ENCODE results near the gene STX2. TPM values are rescaled to one million over a fixed set of nuclear protein-coding genes. Genes with fewer than 3 reads are reported as not detected.
"Not testable (repeated sequence)": the region's sequence is repeated elsewhere in the genome, so short reads cannot be mapped to it uniquely, and the experiment has no call there.

STX2 gene
- polyA plus RNA-seq, 1 donor, result 41.8 TPM

- DNase-seq, result no peak
These were observed 74.4 kb downstream of the STX2 start for GRCh38 chr12:130764475-130765185.

GRCh38 chr12:130764073-130764472 is 75.0 kb downstream of the STX2 start:
- no peak for DNase-seq

GRCh38 chr12:130762319-130762675 is 76.8 kb downstream of the STX2 start:
- no peak for DNase-seq

GRCh38 chr12:130761537-130762318 is 77.3 kb downstream of the STX2 start:
- DNase-seq, result peak; percentile 40

GRCh38 chr12:130754234-130754901 is 84.7 kb downstream of the STX2 start:
- no peak for DNase-seq

- no peak for DNase-seq
These were observed 86.3 kb downstream of the STX2 start for GRCh38 chr12:130752692-130753230.

- not testable (repeated sequence) for DNase-seq
These were observed 87.0 kb downstream of the STX2 start for GRCh38 chr12:130752037-130752436.

- DNase-seq, result no peak
These were observed 90.3 kb downstream of the STX2 start for GRCh38 chr12:130748786-130749185.

- DNase-seq, result peak; percentile 79
These were observed 90.9 kb downstream of the STX2 start for GRCh38 chr12:130747867-130748740.

GRCh38 chr12:130746546-130746945 is 92.5 kb downstream of the STX2 start:
- DNase-seq, result no peak

GRCh38 chr12:130745921-130746320 is 93.1 kb downstream of the STX2 start:
- no peak for DNase-seq

GRCh38 chr12:130744274-130744673 is 94.8 kb downstream of the STX2 start:
- no peak for DNase-seq

- DNase-seq, result no peak
These were observed 95.4 kb downstream of the STX2 start for GRCh38 chr12:130743606-130744005.

GRCh38 chr12:130743176-130743575 is 95.9 kb downstream of the STX2 start:
- no peak for DNase-seq

- no peak for DNase-seq
These were observed 96.3 kb downstream of the STX2 start for GRCh38 chr12:130742716-130743115.

GRCh38 chr12:130742112-130742511 is 96.9 kb downstream of the STX2 start:
- no peak for DNase-seq

Other genes starting within 250 kb of the STX2 start
- 46.5 TPM for gene RIMBP2, start 123.0 kb downstream of the STX2 start, polyA plus RNA-seq (ENCODE audit: insufficient read length)
- 676 TPM for gene RAN, start 32.8 kb upstream of the STX2 start, polyA plus RNA-seq (ENCODE audit: insufficient read length)
- gene ADGRD1, start 114.7 kb upstream of the STX2 start, polyA plus RNA-seq (ENCODE audit: insufficient read length), result 13.7 TPM